Panc1 (cell line): ENCODE data around the gene NR6A1. TPM values are rescaled to one million over a fixed set of nuclear protein-coding genes. Genes with fewer than 3 reads are reported as not detected.

Experiments used
- ATAC-seq: fragments of 200-7000 bp; cut with Tn5 transposase; 2 replicates; pipeline ENCODE4 v1.9.1; 2020; ENCODE audit warnings: mild to moderate bottlenecking, moderate library complexity
- BruUV-seq: library from RNA; stranded (reverse); fragments of 400-500 nt; replicated peaks from 2 replicates; lab custom pipeline; 2021; lab: Mats Ljungman, UMichigan
- CTCF ChIA-PET: fragments of 300-600 bp; sonication (Branson Sonifier 250); formaldehyde crosslinking; loops from one replicate; lab custom pipeline; 2022; ENCODE audit warnings: antibody characterized with exemption; lab: Charles Lee
- POLR2A ChIA-PET: fragments of 300-600 bp; sonication (Branson Sonifier 250); formaldehyde crosslinking; loops from one replicate; lab custom pipeline; 2022; ENCODE audit warnings: antibody characterized with exemption; lab: Charles Lee
- DNase-seq: peaks from one replicate; pipeline ENCODE4 v3.0.0-alpha.2; 2010; ENCODE audit warnings: low read depth, low spot score
- H3K27ac ChIP-seq: 2 replicates; pipeline ENCODE4 v1.5.1; 2011; ENCODE audit warnings: mild to moderate bottlenecking, low read length, inconsistent platforms
- H3K27me3 ChIP-seq: fragments of 200-500 bp; sonication (Bioruptor generic); 2 replicates; pipeline ENCODE4 v1.6.0; 2014; ENCODE audit warnings: low read length, inconsistent platforms; ENCODE audit not compliant: control insufficient read depth, insufficient read depth
- H3K36me3 ChIP-seq: fragments of 200-500 bp; sonication (Bioruptor generic); 2 replicates; pipeline ENCODE4 v1.5.1; 2014; ENCODE audit warnings: inconsistent platforms, mild to moderate bottlenecking, low read length, moderate library complexity; ENCODE audit not compliant: control insufficient read depth, insufficient read depth
- H3K4me1 ChIP-seq: 2 replicates; pipeline ENCODE4 v1.5.1; 2011; ENCODE audit warnings: inconsistent platforms, mild to moderate bottlenecking, low read length, moderate library complexity; ENCODE audit not compliant: control insufficient read depth, insufficient read depth
- H3K4me3 ChIP-seq, 2 experiments: 2 replicates each; pipeline ENCODE4 v1.5.1; 2011 to 2012; ENCODE audit warnings: low read depth in 2 of 2, low read length in 2 of 2, mild to moderate bottlenecking in 2 of 2, inconsistent platforms in 1 of 2, moderate library complexity in 1 of 2
- H3K9me3 ChIP-seq: fragments of 200-500 bp; sonication (Bioruptor generic); 2 replicates; pipeline ENCODE4 v1.5.1; 2014; ENCODE audit warnings: low read depth, mild to moderate bottlenecking, inconsistent platforms, low read length, moderate library complexity; ENCODE audit not compliant: control insufficient read depth, insufficient read depth
- CTCF ChIP-seq: fragments of 450-650 bp; IDR thresholded peaks from 2 replicates; pipeline ENCODE4 v1.5.1; 2017; ENCODE audit warnings: mild to moderate bottlenecking
- POLR2AphosphoS5 ChIP-seq: IDR thresholded peaks from 2 replicates; pipeline ENCODE4 v1.6.1; 2012; ENCODE audit warnings: mild to moderate bottlenecking, low read depth, low read length, moderate library complexity
- REST ChIP-seq, 2 experiments: IDR thresholded peaks; 2 replicates each; pipeline ENCODE4 v1.6.1; 2011 to 2012; ENCODE audit warnings: low read depth in 2 of 2, control low read depth in 1 of 2, low read length in 1 of 2, mild to moderate bottlenecking in 1 of 2, moderate library complexity in 1 of 2; ENCODE audit not compliant: insufficient read depth in 1 of 2
- SIN3A ChIP-seq: IDR thresholded peaks from 2 replicates; pipeline ENCODE4 v1.6.1; 2012; ENCODE audit warnings: low read depth, mild to moderate bottlenecking, low read length, moderate library complexity, borderline replicate concordance; ENCODE audit not compliant: insufficient read depth
- TCF7L2 ChIP-seq: IDR thresholded peaks from 2 replicates; pipeline ENCODE4 v1.6.1; 2011; ENCODE audit warnings: mild to moderate bottlenecking, low read depth, low read length, inconsistent platforms
- in situ Hi-C: cut with HindIII; loops from 2 replicates; pipeline ENCODE4 v1.10.0; 2016; ENCODE audit warnings: low sequenced_read_pairs, low pct_unique_long_range_greater_than_20kb
- intact Hi-C: fragments of 100-400 bp; cut with micrococcal nuclease; formaldehyde crosslinking; loops from one replicate; pipeline ENCODE4 v1.10.0; 2022; ENCODE audit not compliant: unreplicated experiment
- total RNA-seq: library from RNA; stranded (reverse); gene quantifications from one replicate; pipeline ENCODE4 v1.2.1, GENCODE V29; 2021; ENCODE audit not compliant: unreplicated experiment

NR6A1 gene
- total RNA-seq, 1 experiment from 2014 or later: 7.6 TPM

GRCh38 chr9:124527781-124528180 is 243.3 kb downstream of the NR6A1 start:
- Histone ChIP-seq H3K27me3 (no peaks in the 10 kb centered on the region), H3K4me1 (no peaks in the 10 kb centered on the region), H3K36me3 (no peaks in the 10 kb centered on the region), H3K9me3 (no peaks in the 10 kb centered on the region), H3K4me3 (no peak overlapping the region), H3K27ac (no peak overlapping the region)
- ChIA-PET POLR2A (no interaction called here), CTCF (no interaction called here)
- TF ChIP-seq TCF7L2 (no peak; the same call in 1 of the 2 replicates), SIN3A (no peak), REST (IDR thresholded peaks at IDR 0.05; ENCODE audit: insufficient read depth in 1 of 2, low read depth in 2 of 2, low read length in 1 of 2) (no peak), POLR2AphosphoS5 (no peak), CTCF (no peak)
- intact Hi-C loops: no loop called here
- ATAC-seq (peak; percentile 62; the same call in 1 of the 2 replicates), DNase-seq (no peak)
- in situ Hi-C loops: no loop called here
- no TSS peak for BruUV-seq

- no TSS peak for BruUV-seq
Observed at GRCh38 chr9:124526174-124526573, 244.9 kb downstream of the NR6A1 start.

More at GRCh38 chr9:124526174-124526573, 244.9 kb downstream of the NR6A1 start:
- DNase-seq (no peak), ATAC-seq (no peak)
- H3K27me3 ChIP-seq: no peaks in the 10 kb centered on the region
- TF ChIP-seq SIN3A: no peak
- TF ChIP-seq CTCF: no peak
- TF ChIP-seq TCF7L2: no peak
- TF ChIP-seq POLR2AphosphoS5: no peak
- TF ChIP-seq REST (IDR thresholded peaks at IDR 0.05; ENCODE audit: insufficient read depth in 1 of 2, low read depth in 2 of 2, low read length in 1 of 2): no peak
- in situ Hi-C loops (no loop called here), intact Hi-C loops (no loop called here)
- ChIA-PET POLR2A (no interaction called here), CTCF (no interaction called here)
- no peak overlapping the region for H3K4me3 ChIP-seq
- H3K27ac ChIP-seq: no peak overlapping the region
- no peaks in the 10 kb centered on the region for H3K36me3 ChIP-seq
- no peaks in the 10 kb centered on the region for H3K9me3 ChIP-seq
- no peaks in the 10 kb centered on the region for H3K4me1 ChIP-seq
